Right renal cortex interstitium (tissue), 3 donors: Measurements from ENCODE around the gene GRID2. TPM values are rescaled to one million over a fixed set of nuclear protein-coding genes. Genes with fewer than 3 reads are reported as not detected.
"Not testable (repeated sequence)": the region's sequence is repeated elsewhere in the genome, so short reads cannot be mapped to it uniquely, and the experiment has no call there.

ENCODE experiments used
- DNase-seq, 3 donors: peaks; one replicate each; pipeline ENCODE4 v3.0.0-alpha.2; 2013; ENCODE audit warnings: low read depth in 3 of 3, low spot score in 2 of 3
- polyA plus RNA-seq, 3 donors: library from polyadenylated mRNA; unstranded; fragments of 120-200 nt; gene quantifications; one replicate each; pipeline ENCODE4 v1.2.1, GENCODE V29; 2013; ENCODE audit not compliant: insufficient read length in 3 of 3

The GRID2 gene
- polyA plus RNA-seq, 3 donors, result 4.9 to 7.5 (median 7.2) TPM

- DNase-seq, result no peak
These were observed 118.2 kb downstream of the GRID2 start for GRCh38 chr4:92421920-92422319.

- no peak for DNase-seq
These were observed 129.5 kb downstream of the GRID2 start for GRCh38 chr4:92433272-92433758.

GRCh38 chr4:92438722-92439121, 135.0 kb downstream of the GRID2 start:
- DNase-seq, result not testable (repeated sequence)

- not testable (repeated sequence) for DNase-seq
These were observed 138.4 kb downstream of the GRID2 start for GRCh38 chr4:92442131-92442530.

GRCh38 chr4:92444143-92444843, 140.5 kb downstream of the GRID2 start:
- not testable (repeated sequence) for DNase-seq

GRCh38 chr4:92445127-92445526, 141.4 kb downstream of the GRID2 start:
- no peak for DNase-seq

GRCh38 chr4:92447255-92447905, 143.6 kb downstream of the GRID2 start:
- no peak for DNase-seq

GRCh38 chr4:92448176-92448575, 144.4 kb downstream of the GRID2 start:
- not testable (repeated sequence) for DNase-seq

- no peak for DNase-seq
These were observed 146.9 kb downstream of the GRID2 start for GRCh38 chr4:92450694-92451093.

- DNase-seq, result no peak
These were observed 148.0 kb downstream of the GRID2 start for GRCh38 chr4:92451782-92452181.

GRCh38 chr4:92452383-92452782, 148.6 kb downstream of the GRID2 start:
- not testable (repeated sequence) for DNase-seq

- no peak for DNase-seq
These were observed 151.6 kb downstream of the GRID2 start for GRCh38 chr4:92455329-92455839.

GRCh38 chr4:92455951-92456350, 152.2 kb downstream of the GRID2 start:
- DNase-seq, result no peak

- no peak for DNase-seq
These were observed 158.0 kb downstream of the GRID2 start for GRCh38 chr4:92461732-92462131.

GRCh38 chr4:92477298-92477697, 173.5 kb downstream of the GRID2 start:
- DNase-seq, result no peak

- no peak for DNase-seq
These were observed 179.6 kb downstream of the GRID2 start for GRCh38 chr4:92483341-92483740.

GRCh38 chr4:92488496-92488895, 184.7 kb downstream of the GRID2 start:
- DNase-seq, result no peak

GRCh38 chr4:92497141-92497540, 193.4 kb downstream of the GRID2 start:
- DNase-seq, result no peak

GRCh38 chr4:92501456-92501855, 197.7 kb downstream of the GRID2 start:
- no peak for DNase-seq

GRCh38 chr4:92506933-92507332, 203.2 kb downstream of the GRID2 start:
- no peak for DNase-seq

- DNase-seq, result no peak
These were observed 210.9 kb downstream of the GRID2 start for GRCh38 chr4:92514627-92515026.

GRCh38 chr4:92516450-92516849, 212.7 kb downstream of the GRID2 start:
- no peak for DNase-seq
